HepG2 (cell line): ENCODE data around the gene SLC2A10. TPM values are rescaled to one million over a fixed set of nuclear protein-coding genes. Genes with fewer than 3 reads are reported as not detected.

Experiments
- ATAC-seq: fragments of 200-7000 bp; cut with Tn5 transposase; 3 replicates; pipeline ENCODE4 v1.9.1; 2020; ENCODE audit warnings: mild to moderate bottlenecking, moderate library complexity
- BruUV-seq: library from RNA; stranded (reverse); fragments of 400-500 nt; replicated peaks from 2 replicates; lab custom pipeline; 2021; lab: Mats Ljungman, UMichigan
- CTCF ChIA-PET: fragments of 300-600 bp; formaldehyde crosslinking; extraction: SDS; loops from one replicate; lab custom pipeline; 2021; ENCODE audit warnings: low total read pairs, inconsistent platforms, low intra/inter-chr PET ratio; lab: Yijun Ruan, JAX
- POLR2A ChIA-PET: fragments of 350-600 bp; sonication (Branson Sonifier 250); formaldehyde crosslinking; loops from one replicate; lab custom pipeline; 2020; ENCODE audit warnings: antibody characterized with exemption, inconsistent platforms; lab: Yijun Ruan, JAX
- DNase-seq: peaks from one replicate; pipeline ENCODE4 v3.0.0-alpha.2; 2015; ENCODE audit warnings: low spot score
- FAIRE-seq: peaks from 3 replicates; lab custom pipeline; 2011; peaks lifted over from hg19 to GRCh38; lab: Jason Lieb, UNC
- H2AFZ ChIP-seq: one replicate; pipeline ENCODE4 v1.6.1; 2011; ENCODE audit warnings: low read length, inconsistent platforms
- H3K27ac ChIP-seq: fragments of 300-600 bp; 3 replicates; pipeline ENCODE4 v1.8.0; 2011; ENCODE audit warnings: mixed run types, mild to moderate bottlenecking, mixed read lengths, low read length, inconsistent platforms; ENCODE audit not compliant: insufficient read depth; ENCODE audit errors: extremely low read length
- H3K27me3 ChIP-seq, 2 experiments: fragments of 200-600 bp in 1 of 2; 2 replicates in 1 of 2; 3 replicates in 1 of 2; pipeline versions ENCODE4 v1.6.0 to v1.8.0; 2011; ENCODE audit warnings: low read length in 2 of 2, mild to moderate bottlenecking in 2 of 2, moderate library complexity in 2 of 2, inconsistent platforms in 1 of 2; ENCODE audit not compliant: insufficient read depth in 2 of 2, control insufficient read depth in 1 of 2
- H3K36me3 ChIP-seq, 2 experiments: fragments of 200-600 bp in 1 of 2; replicated peaks in 1 of 2; 2 replicates in 1 of 2; 3 replicates in 1 of 2; pipeline versions ENCODE4 v1.5.1 to v1.8.0; 2011; ENCODE audit warnings: low read length in 2 of 2, inconsistent platforms in 1 of 2; ENCODE audit not compliant: insufficient read depth in 2 of 2, control insufficient read depth in 1 of 2
- H3K4me1 ChIP-seq: 2 replicates; pipeline ENCODE4 v1.5.1; 2012; ENCODE audit warnings: low read length, inconsistent platforms; ENCODE audit not compliant: insufficient read depth
- H3K4me2 ChIP-seq: 2 replicates; pipeline ENCODE4 v1.6.0; 2011; ENCODE audit warnings: low read depth, low read length, inconsistent platforms
- H3K4me3 ChIP-seq, 3 experiments: fragments of 200-600 bp in 1 of 3; sonication (generic), shearing (Covaris generic) in 1 of 3; replicated peaks in 1 of 3; 2 replicates each; pipeline ENCODE4 v1.5.1; 2011 to 2016; ENCODE audit warnings: low read length in 3 of 3, inconsistent platforms in 2 of 3, low read depth in 2 of 3, mild to moderate bottlenecking in 2 of 3, control low read depth in 1 of 3, mixed read lengths in 1 of 3; ENCODE audit not compliant: insufficient read depth in 1 of 3
- H3K79me2 ChIP-seq: one replicate; pipeline ENCODE4 v1.6.1; 2011; ENCODE audit warnings: low read length, inconsistent platforms; ENCODE audit not compliant: insufficient read depth
- H3K9ac ChIP-seq: 2 replicates; pipeline ENCODE4 v1.6.0; 2011; ENCODE audit warnings: mild to moderate bottlenecking, low read depth, low read length, inconsistent platforms; ENCODE audit not compliant: insufficient read depth
- H3K9me3 ChIP-seq: 2 replicates; pipeline ENCODE4 v1.5.1; 2012; ENCODE audit warnings: mild to moderate bottlenecking, low read length
- H4K20me1 ChIP-seq: 2 replicates; pipeline ENCODE4 v1.6.0; 2011; ENCODE audit warnings: inconsistent platforms, mild to moderate bottlenecking, low read length, moderate library complexity; ENCODE audit not compliant: insufficient read depth
- CBX5 ChIP-seq: sonication (generic); formaldehyde crosslinking; IDR thresholded peaks from 2 replicates; pipeline ENCODE4 v1.4.0; 2020; ENCODE audit warnings: missing genetic modification reagents, borderline replicate concordance
- ESRRA ChIP-seq: sonication (generic); formaldehyde crosslinking; IDR thresholded peaks from 2 replicates; pipeline ENCODE4 v1.5.1; 2020; ENCODE audit warnings: mild to moderate bottlenecking, low read depth, missing genetic modification reagents
- GLI4 ChIP-seq: sonication (generic); formaldehyde crosslinking; IDR thresholded peaks from 2 replicates; pipeline ENCODE4 v1.5.1; 2020; ENCODE audit warnings: missing genetic modification reagents, mild to moderate bottlenecking, moderate library complexity, borderline replicate concordance
- HDAC2 ChIP-seq: sonication (generic); formaldehyde crosslinking; IDR thresholded peaks from 2 replicates; pipeline ENCODE4 v1.4.0; 2020; ENCODE audit warnings: missing genetic modification reagents
- MIXL1 ChIP-seq: IDR thresholded peaks from 2 replicates; pipeline ENCODE4 v1.6.1; 2016
- NFYB ChIP-seq: sonication (generic); formaldehyde crosslinking; IDR thresholded peaks from 2 replicates; pipeline ENCODE4 v1.4.0; 2020; ENCODE audit warnings: missing genetic modification reagents
- PAX8 ChIP-seq: sonication (generic); formaldehyde crosslinking; IDR thresholded peaks from 2 replicates; pipeline ENCODE4 v1.8.0; 2022; ENCODE audit warnings: mild to moderate bottlenecking, missing genetic modification reagents, borderline replicate concordance
- ZBTB1 ChIP-seq: sonication (generic); formaldehyde crosslinking; IDR thresholded peaks from 2 replicates; pipeline ENCODE4 v1.4.0; 2020; ENCODE audit warnings: missing genetic modification reagents, borderline replicate concordance
- ZNF143 ChIP-seq: sonication (generic); formaldehyde crosslinking; IDR thresholded peaks from 2 replicates; pipeline ENCODE4 v1.4.0; 2020; ENCODE audit warnings: missing genetic modification reagents
- ZNF431 ChIP-seq: sonication (generic); formaldehyde crosslinking; IDR thresholded peaks from 2 replicates; pipeline ENCODE4 v1.9.0; 2022; ENCODE audit warnings: missing genetic modification reagents, low read depth, mild to moderate bottlenecking, borderline replicate concordance
- ZNF530 ChIP-seq: sonication (generic); formaldehyde crosslinking; IDR thresholded peaks from 2 replicates; pipeline ENCODE4 v1.5.0; 2020; ENCODE audit warnings: low read depth, mild to moderate bottlenecking, missing genetic modification reagents
- ZNF609 ChIP-seq: sonication (generic); formaldehyde crosslinking; IDR thresholded peaks from 2 replicates; pipeline ENCODE4 v1.4.0; 2020; ENCODE audit warnings: mild to moderate bottlenecking, missing genetic modification reagents, borderline replicate concordance
- ZNF629 ChIP-seq: sonication (generic); formaldehyde crosslinking; conservative IDR thresholded peaks from 2 replicates; pipeline ENCODE4 v1.5.0; 2020; ENCODE audit warnings: missing genetic modification reagents
- ZSCAN30 ChIP-seq: sonication (generic); formaldehyde crosslinking; IDR thresholded peaks from 2 replicates; pipeline ENCODE4 v1.5.0; 2020; ENCODE audit warnings: mild to moderate bottlenecking, missing genetic modification reagents
- WGBS: methylation state at CpG from one replicate; pipeline ENCODE4 v1.1.6; 2017; ENCODE audit warnings: low lambda C conversion rate; 5-methylcytosine and 5-hydroxymethylcytosine counted together
- in situ Hi-C: cut with HindIII; loops from 2 replicates; pipeline ENCODE4 v1.10.0; 2017; ENCODE audit warnings: low pct_unique_long_range_greater_than_20kb; ENCODE audit not compliant: extremely low pct_ligation_motif_present
- intact Hi-C: fragments of 100-400 bp; cut with micrococcal nuclease; formaldehyde crosslinking; loops from one replicate; pipeline ENCODE4 v1.10.0; 2022; ENCODE audit not compliant: unreplicated experiment
- polyA plus RNA-seq, 8 experiments: library from polyadenylated mRNA; depleted of rRNA in 3 of 8; stranded (reverse) in 7 of 8; unstranded in 1 of 8; fragments of >200 nt; fragmentation: Illumina TruSeq in 4 of 8; extraction: Trizol in 4 of 8; gene quantifications; 2 replicates each; pipeline versions ENCODE4 v1.2.1 to v1.2.3, GENCODE V29; 2011 to 2016; ENCODE audit warnings: low read depth in 4 of 8, missing spikeins in 1 of 8, mixed read lengths in 1 of 8; ENCODE audit not compliant: insufficient read depth in 1 of 8
- total RNA-seq, 5 experiments: library from RNA; depleted of rRNA; stranded (reverse); fragments of >200 nt; fragmentation: Illumina TruSeq; extraction: Trizol; gene quantifications; 2 replicates each; pipeline ENCODE4 v1.2.3, GENCODE V29; 2016; ENCODE audit warnings: low read depth in 1 of 5

The SLC2A10 gene
- total and polyA plus RNA-seq, 2 of the 13 experiments (the other 11 are each of a cell fraction or from before 2014, with no cell fraction given) = 16.0 to 18.4 TPM

DNA sequence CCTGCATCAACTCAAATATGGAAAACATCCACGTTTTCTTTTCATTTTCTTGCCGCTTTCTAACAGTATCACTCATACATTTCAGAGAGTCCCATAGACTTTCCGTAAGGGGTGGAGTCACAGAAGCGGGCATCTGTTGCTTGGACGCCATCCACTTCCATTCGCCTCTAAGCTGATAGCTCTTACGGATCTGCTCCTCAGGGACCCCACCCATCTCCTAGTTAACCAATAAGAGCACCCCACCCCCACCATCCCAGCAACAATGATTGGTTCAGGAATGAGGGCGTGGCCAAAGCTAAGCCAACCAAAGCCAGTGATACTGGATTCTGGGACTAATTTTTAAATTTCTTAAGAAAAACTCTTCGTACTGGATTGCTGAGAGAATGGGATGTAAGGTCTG, 42.4 kb downstream of the SLC2A10 start:
- no peak for TF ChIP-seq ESRRA (CRISPR knock-in tag)
- 0 out of 2 replicates have a peak, but pooled peaks have one; percentile 22 for TF ChIP-seq NFYB
- POLR2A ChIA-PET = no interaction called here
- Histone ChIP-seq H3K9ac (no peak overlapping the region), H3K4me2 (no peak overlapping the region), H3K27me3 (peaks cover 4 to 36% of the 10 kb centered on the region in 2 experiments; a peak in 3 of 5 replicates), H2AFZ (no peak overlapping the region), H3K9me3 (no peaks in the 10 kb centered on the region), H3K4me1 (no peaks in the 10 kb centered on the region), H3K79me2 (no peaks in the 10 kb centered on the region), H4K20me1 (no peaks in the 10 kb centered on the region), H3K4me3 (no peak overlapping the region), H3K27ac (no peak overlapping the region), H3K36me3 (no peaks in the 10 kb centered on the region)
- FAIRE-seq = no peak
- ATAC-seq = no peak
- 37% methylated on average over 9 of the region's 9 CpGs for WGBS
- CTCF ChIA-PET = interaction anchor here (1.6 kb wide), 1 partner anchor 398 kb away, joined by 9 read pairs; no protein-coding TSS in a partner anchor
- intact Hi-C loops (no loop called here), in situ Hi-C loops (loop anchor here (25.0 kb wide), 1 partner anchor 635 kb away; no protein-coding TSS in a partner anchor)
- DNase-seq = no peak
- BruUV-seq = no TSS peak

DNA sequence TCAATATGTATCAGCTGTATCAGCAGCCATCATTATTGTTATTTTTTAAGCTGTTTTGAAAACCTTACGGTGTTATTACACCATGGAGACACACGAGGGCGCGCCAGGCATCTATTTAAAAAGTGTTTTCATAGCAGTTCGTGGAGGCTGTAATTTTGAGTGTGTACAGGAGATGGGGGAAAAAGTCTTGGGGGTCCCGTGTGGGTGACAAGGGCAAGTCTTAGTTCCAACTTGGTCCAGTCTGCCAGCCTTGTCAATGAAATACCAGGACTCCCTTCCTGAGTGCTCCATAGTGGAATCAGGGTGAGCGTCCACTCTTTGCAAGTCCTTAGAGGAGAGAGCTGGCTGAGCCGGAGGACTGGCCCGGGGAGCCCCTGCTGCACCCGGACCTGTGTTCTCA, 43.3 kb downstream of the SLC2A10 start:
- H2AFZ ChIP-seq = no peak overlapping the region
- no peak overlapping the region for H3K27ac ChIP-seq
- H3K4me1 ChIP-seq = no peaks in the 10 kb centered on the region
- H3K4me3 ChIP-seq = no peak overlapping the region
- POLR2A ChIA-PET = interaction anchor here (0.6 kb wide), 1 partner anchor 605 kb away, joined by 3 read pairs; no protein-coding TSS in a partner anchor
- intact Hi-C loops = no loop called here
- DNase-seq (peak; percentile 63), FAIRE-seq (no peak), ATAC-seq (peak; percentile 29)
- 11% methylated on average over 10 of the region's 10 CpGs for WGBS
- BruUV-seq = no TSS peak
- H3K27me3 ChIP-seq = peaks cover 4 to 33% of the 10 kb centered on the region in 2 experiments; a peak in 3 of 5 replicates
- no peak overlapping the region for H3K9ac ChIP-seq
- H3K79me2 ChIP-seq = no peaks in the 10 kb centered on the region
- H4K20me1 ChIP-seq = no peaks in the 10 kb centered on the region
- CTCF ChIA-PET = interaction anchor here (1.6 kb wide), 1 partner anchor 397 kb away, joined by 9 read pairs; no protein-coding TSS in a partner anchor
- in situ Hi-C loops = loop anchor here (25.0 kb wide), 1 partner anchor 635 kb away; no protein-coding TSS in a partner anchor
- H3K36me3 ChIP-seq = no peaks in the 10 kb centered on the region
- no peak overlapping the region for H3K4me2 ChIP-seq
- H3K9me3 ChIP-seq = no peaks in the 10 kb centered on the region
- TF ChIP-seq ZNF143 (CRISPR knock-in tag) (no peak), ZSCAN30 (CRISPR knock-in tag) (no peak), ZNF629 (no peak), HDAC2 (CRISPR knock-in tag) (no peak), GLI4 (CRISPR knock-in tag) (no peak), ZNF431 (CRISPR knock-in tag) (no peak), CBX5 (CRISPR knock-in tag) (no peak), MIXL1 (0 out of 2 replicates have a peak, but pooled peaks have one; percentile 47), ZNF530 (no peak), ZBTB1 (CRISPR knock-in tag) (no peak), ZNF609 (CRISPR knock-in tag) (no peak), PAX8 (CRISPR knock-in tag) (no peak)
